ES-I3 (cell line): ENCODE results near the gene QRFP.
"Not testable (repeated sequence)": the region's sequence is repeated elsewhere in the genome, so short reads cannot be mapped to it uniquely, and the experiment has no call there.

ENCODE experiments used
- H3K36me3 ChIP-seq: 2 replicates; pipeline ENCODE4 v1.6.1; 2013; ENCODE audit warnings: mild to moderate bottlenecking, low read length, control low read depth, moderate library complexity; ENCODE audit not compliant: insufficient read depth
- H3K4me1 ChIP-seq: 2 replicates; pipeline ENCODE4 v1.6.1; 2013; ENCODE audit warnings: mild to moderate bottlenecking, control low read depth, low read length; ENCODE audit not compliant: insufficient read depth
- H3K9ac ChIP-seq: 2 replicates; pipeline ENCODE4 v1.6.1; 2013; ENCODE audit warnings: low read depth, mild to moderate bottlenecking, low read length, moderate library complexity
- H3K9me3 ChIP-seq: 2 replicates; pipeline ENCODE4 v1.6.1; 2013; ENCODE audit warnings: mild to moderate bottlenecking, low read length, moderate library complexity; ENCODE audit not compliant: control insufficient read depth, insufficient read depth

QRFP gene

DNA sequence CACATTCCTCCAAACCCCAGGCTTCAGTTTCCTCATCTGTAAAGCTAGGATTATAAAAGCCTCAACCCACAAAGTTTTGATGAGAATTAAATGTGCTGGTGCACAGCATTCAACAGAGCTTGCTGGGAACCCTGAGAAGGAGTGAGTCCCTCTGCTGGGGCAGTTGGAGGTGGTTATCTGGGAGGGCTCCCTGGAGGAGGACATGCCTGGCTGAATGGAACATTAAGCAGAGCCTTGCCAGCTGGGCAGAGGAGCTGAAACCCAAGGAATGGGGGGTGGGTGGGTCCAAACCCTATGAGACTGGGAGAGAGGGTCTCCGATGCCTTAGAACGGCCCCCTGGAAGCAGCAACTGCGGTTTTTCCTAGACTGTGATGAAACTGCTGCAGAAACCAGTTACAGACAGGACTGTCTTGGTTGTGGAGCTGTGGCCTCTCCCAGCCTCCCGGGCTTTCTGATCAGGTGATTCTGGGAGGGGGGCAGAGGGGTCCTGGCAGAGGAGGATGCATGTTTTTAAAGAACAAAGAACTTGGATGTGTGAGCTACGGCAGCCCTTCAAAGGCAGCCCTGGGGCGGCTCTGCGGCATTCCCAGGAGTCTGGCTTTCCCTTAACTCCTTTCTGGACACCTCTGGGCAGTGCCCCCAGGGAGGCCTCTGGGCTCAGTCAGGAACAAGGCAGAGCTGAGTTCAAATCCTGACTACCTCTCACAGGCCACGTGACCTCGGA, 21.7 kb upstream of the QRFP start:
- H3K4me1 ChIP-seq: peaks cover 6% of the 10 kb centered on the region; the same call in 1 of the 2 replicates
- H3K36me3 ChIP-seq: no peaks in the 10 kb centered on the region
- H3K9me3 ChIP-seq: no peaks in the 10 kb centered on the region
- H3K9ac ChIP-seq: no peak overlapping the region

DNA sequence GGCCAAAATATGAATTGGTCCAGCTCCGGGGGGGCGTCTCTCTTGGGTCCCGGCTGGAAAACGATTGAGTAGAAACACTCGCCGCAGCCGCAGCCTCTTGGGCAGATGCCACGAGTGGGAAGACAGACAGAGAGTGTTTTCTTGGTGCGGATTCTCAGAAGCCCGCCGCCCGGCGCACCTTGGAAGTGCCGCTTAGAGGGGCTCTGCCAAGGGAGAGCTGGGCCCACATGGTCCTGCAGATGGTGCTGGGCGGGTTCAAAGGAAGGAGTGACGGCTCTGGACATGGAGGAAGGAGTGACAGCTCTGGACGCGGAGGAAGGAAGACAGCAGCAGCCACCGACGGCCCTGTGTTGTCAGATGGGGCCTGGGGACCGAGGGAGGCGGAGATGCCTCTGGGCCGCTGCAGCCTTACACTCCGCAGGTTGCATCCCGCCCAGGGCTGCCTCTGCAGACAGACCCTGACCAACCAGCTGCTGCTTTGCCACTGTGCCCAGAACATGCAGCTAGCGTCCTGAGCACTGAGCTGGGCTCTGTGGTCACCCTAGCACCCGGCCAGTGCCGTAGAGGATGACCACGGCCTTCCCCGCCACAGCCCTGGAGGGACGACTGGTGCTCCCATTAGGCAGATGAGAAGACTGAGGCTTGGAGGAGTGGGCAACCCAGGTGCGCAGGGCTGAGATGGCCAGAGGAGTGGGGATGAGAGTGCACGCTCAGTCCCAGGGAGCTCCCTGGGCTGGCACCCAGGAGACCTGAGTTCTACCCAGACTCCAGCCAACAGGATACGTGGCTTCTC, 20.8 kb upstream of the QRFP start:
- H3K36me3 ChIP-seq: no peaks in the 10 kb centered on the region
- no peak overlapping the region for H3K9ac ChIP-seq
- H3K9me3 ChIP-seq: no peaks in the 10 kb centered on the region
- peaks cover 3% of the 10 kb centered on the region; the same call in 1 of the 2 replicates for H3K4me1 ChIP-seq

DNA sequence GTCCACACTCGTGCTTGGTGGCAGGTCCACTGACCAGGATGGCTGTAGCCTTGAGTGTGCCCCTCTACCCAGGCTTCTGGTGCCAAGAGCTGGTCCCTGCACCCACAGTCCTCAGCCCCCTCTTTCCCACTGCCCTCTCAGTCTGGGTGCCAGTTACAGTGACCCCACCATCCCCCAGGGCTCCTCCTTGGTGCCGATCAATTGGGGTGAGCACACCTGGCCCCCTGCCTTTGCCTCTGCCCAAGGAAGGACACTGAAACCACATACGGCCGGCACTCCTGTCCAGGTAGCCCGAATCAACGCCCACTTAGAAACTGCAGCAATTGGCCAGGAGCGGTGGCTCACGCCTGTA, 18.5 kb upstream of the QRFP start:
- no peaks in the 10 kb centered on the region for H3K36me3 ChIP-seq

DNA sequence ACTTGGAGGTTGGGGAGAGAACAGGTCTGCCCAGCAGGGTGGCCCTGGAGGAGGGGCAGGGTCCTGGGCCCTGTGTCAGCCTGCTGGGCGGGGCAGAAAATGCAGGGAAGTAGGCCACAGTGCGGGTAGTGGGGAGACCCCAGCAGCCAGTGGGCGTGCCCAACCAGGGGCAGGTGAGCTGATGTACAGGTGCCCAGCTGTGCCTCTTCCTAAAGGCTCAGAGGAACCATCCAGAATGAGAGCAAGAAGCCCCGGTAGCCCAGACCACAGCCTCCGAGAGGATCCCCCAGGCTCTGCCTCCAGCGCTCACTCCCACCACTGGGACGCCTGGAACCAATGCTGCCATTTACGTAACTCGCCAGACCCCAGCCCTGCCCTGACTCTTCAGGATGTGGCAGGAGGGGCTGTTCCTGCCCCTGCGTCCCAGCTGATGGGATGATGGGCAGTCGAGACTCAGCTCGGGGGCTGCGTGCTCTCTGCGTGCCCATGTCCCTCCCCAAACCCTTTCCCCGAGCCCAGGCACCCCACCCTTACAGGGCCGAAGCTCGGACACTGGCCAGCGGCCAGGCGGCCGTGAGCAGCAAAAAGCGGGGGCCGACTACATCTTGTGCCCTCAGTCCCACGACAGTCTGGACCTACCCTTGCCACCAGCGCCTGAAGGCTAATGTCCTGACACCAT, 17.9 kb upstream of the QRFP start:
- H3K36me3 ChIP-seq: no peaks in the 10 kb centered on the region
- H3K9ac ChIP-seq: no peak overlapping the region
- H3K9me3 ChIP-seq: no peaks in the 10 kb centered on the region

More for the DNA sequence above, 18.5 kb upstream of the QRFP start:
- H3K9me3 ChIP-seq: no peaks in the 10 kb centered on the region
- peaks cover 3% of the 10 kb centered on the region; the same call in 1 of the 2 replicates for H3K4me1 ChIP-seq
- no peak overlapping the region for H3K9ac ChIP-seq

DNA sequence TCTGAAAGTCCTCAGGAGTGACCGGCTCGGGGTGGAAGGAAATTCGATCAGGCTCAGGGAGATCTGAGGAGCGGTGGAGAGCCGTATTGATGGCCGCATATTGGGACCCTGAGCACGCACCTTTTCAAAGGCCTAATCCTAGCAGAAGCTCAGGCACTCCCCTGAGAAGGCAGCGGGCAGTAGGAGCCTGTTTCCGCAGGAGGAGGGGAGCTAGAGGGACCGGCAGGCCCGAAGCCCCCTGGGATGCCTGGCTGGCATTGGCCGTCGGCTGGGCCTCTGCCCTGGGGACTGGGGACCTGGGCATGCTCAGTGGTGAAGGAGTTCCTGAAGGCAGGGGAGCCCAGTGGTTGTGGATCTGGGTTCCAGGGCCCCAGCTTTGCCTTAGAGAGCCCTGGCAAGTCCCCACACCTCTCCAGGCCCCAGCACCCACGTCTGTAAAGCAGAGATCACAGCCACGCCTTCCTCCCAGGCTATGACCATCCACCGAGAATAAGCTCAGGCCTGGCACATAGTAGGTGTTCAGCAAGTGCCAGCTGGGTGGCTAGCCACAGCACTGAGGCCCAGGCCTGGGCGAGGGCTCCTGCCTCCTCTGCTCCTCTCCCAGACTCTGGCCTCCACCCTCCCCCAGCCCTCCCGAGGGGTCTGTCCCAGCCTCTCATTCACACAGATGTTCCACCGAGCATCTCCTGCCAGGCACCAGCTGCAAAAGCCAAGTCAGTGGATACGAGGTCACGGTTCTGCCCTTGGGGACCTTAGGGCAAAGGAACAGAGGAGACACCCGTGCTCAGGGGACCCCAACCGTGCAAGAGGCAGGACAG, 17.2 kb upstream of the QRFP start:
- Histone ChIP-seq H3K9me3 (no peaks in the 10 kb centered on the region), H3K9ac (no peak overlapping the region), H3K36me3 (no peaks in the 10 kb centered on the region), H3K4me1 (peaks cover 3% of the 10 kb centered on the region; the same call in 1 of the 2 replicates)

More for the DNA sequence above, 17.9 kb upstream of the QRFP start:
- H3K4me1 ChIP-seq: peaks cover 3% of the 10 kb centered on the region; the same call in 1 of the 2 replicates

DNA sequence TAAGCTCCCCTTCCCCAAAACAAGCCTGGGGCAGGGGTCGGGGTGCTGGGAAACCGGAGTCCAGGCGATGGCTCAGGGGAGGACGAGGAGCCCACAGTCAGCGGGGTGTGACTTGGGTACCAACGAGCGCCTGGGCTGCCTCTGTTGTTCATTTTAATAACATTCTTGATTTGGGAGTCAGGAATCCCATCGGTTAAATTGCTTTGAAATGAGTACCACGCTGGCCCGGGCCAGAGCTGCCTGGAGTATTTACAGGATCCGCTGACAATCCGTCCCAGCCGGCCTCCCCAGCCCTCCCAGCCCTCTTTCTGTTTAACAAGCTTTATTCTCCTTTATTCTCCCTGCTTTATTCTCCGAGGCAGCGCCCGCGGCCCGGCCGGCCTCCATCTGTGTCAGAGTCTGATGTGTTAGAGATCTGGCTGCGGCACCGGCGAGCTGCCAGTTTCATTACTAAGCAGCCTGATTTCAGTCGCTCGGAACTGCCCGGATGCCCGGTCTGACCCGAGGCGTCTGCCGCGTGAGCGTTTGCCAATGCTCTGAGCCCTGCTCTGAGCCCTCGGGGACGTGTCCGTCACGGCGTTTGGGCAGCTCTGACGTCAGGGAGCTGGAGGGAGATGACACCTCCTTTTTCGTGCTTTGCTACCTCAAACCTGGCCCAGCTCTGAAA, 16.5 kb upstream of the QRFP start:
- Histone ChIP-seq H3K4me1 (peaks cover 3% of the 10 kb centered on the region; the same call in 1 of the 2 replicates), H3K9me3 (no peaks in the 10 kb centered on the region), H3K9ac (no peak overlapping the region), H3K36me3 (no peaks in the 10 kb centered on the region)

DNA sequence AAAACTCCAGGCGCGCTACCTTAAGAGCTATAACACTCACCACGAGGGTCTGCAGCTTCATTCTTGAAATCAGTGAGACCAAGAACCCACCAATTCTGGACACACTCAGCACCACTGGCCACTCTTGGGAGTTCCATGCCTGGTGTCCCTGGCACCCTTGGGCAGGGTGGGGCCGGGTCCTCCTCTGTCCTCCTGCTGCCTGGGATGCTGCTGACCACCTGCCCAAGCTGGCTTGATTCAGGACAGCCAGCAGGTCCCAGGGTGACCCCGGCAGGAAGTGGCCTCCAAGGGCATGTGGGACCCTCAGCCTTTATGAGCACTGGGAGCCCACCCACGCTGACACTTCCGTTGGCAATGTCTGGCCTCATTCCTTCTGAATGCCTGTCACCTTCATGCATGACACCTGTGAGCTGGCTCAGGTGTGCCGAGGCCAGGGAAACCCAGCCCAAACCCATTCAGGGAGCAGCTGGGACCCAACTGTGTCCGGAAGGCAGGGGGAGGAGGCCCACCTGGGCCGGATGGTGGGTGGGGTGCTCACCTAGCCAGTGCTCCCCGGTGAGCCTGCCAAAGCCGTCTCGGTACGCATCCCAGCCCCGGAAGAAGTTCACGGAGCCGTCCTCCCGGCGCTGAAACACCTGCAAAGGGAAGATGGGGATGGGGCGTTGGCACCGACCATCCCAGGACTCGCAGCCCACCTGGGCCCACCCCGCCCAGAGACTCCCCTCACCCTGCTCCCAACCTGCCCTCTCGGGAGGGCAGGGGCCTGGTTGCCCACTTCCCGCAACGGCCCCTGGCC, 14.8 kb upstream of the QRFP start:
- no peaks in the 10 kb centered on the region for H3K9me3 ChIP-seq
- no peak overlapping the region for H3K9ac ChIP-seq
- peaks cover 3% of the 10 kb centered on the region; the same call in 1 of the 2 replicates for H3K4me1 ChIP-seq
- H3K36me3 ChIP-seq: no peaks in the 10 kb centered on the region

DNA sequence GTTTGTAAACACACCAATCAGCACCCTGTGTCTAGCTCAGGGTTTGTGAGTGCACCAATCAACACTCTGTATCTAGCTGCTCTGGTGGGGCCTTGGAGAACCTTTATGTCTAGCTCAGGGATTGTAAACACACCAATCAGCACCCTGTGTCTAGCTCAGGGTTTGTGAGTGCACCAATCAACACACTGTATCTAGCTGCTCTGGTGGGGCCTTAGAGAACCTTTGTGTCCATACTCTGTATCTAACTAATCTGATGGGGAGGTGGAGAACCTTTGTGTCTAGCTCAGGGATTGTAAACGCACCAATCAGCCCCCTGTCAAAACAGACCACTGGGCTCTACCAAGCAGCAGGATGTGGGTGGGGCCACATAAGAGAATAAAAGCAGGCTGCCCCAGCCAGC, 14.1 kb upstream of the QRFP start:
- not testable (repeated sequence) for H3K9me3 ChIP-seq, H3K36me3 ChIP-seq, H3K9ac ChIP-seq, H3K4me1 ChIP-seq

DNA sequence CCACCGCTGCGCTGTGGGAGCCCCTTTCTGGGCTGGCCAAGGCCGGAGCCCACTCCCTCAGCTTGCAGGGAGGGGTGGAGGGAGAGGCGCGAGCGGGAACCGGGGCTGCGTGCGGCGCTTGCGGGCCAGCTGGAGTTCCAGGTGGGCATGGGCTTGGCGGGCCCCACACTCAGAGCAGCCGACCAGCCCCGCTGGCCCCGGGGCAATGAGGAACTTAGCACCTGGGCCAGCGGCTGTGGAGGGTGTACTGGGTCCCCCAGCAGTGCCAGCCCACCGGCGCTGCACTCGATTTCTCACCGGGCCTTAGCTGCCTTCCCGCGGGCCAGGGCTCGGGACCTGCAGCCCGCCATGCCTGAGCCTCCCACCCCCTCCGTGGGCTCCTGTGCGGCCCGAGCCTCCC, 13.4 kb upstream of the QRFP start:
- not testable (repeated sequence) for H3K9me3 ChIP-seq, H3K9ac ChIP-seq, H3K36me3 ChIP-seq, H3K4me1 ChIP-seq

DNA sequence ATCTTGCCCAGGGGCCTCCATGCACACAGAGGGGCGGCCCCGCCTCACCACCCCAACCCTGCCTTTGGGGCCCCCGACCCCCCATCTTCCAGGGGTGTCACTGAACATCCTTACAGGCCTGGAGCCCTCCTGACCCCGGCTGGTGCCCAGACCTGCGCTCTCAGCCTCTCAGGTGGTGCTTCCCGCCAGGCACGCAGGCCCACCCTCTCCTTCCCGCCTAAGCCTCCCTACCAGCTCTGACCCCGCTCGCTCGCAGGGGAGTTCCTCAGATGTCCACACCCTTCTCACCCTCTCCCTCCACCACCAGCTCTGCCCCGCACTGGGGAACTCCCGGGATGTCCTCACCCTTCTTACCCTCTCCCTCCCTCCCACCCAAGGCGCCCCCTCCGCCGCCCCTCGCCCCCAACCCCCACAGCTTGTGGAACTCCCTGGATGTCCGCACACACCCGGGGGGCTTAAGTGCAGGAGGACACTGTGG, 12.3 kb upstream of the QRFP start:
- Histone ChIP-seq H3K9ac (no peak overlapping the region), H3K36me3 (no peaks in the 10 kb centered on the region), H3K9me3 (no peaks in the 10 kb centered on the region), H3K4me1 (peaks cover 3% of the 10 kb centered on the region; the same call in 1 of the 2 replicates)

DNA sequence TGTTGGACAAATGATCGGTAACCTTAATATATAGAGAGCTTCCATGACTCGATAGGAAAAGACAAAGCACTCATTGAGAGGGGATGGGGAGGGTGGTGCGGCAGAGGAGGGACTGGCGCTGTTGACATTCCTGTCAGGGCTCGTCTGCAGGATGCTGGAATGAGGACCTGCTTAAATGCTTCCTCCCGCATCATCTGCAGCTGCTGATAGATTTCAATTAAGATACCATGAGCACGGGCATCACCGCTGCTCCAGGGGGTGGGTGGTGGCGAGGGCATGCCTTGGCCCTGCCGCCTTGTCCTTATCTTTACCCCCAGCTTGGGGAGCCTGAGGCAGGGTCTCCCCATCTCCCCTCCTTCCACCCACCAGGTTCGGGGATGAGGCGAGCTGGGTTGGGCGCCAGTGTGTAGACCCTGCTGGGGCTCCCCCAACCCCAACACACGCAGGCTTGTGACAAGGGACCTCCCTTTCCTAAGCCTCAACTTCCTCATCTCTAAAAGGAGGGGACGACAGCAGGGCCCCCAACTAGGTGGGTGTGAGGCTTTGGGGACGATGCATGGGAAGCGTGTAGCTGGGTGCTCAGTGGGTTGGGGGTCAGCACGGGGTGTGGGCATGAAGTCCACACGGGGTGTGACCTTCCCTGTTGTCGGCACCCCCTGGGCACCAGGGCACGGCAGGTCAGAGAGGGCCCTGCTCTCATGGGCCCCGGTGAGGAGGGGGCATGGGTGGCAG, 11.7 kb upstream of the QRFP start:
- H3K9ac ChIP-seq: no peak overlapping the region
- no peaks in the 10 kb centered on the region for H3K4me1 ChIP-seq
- no peaks in the 10 kb centered on the region for H3K36me3 ChIP-seq

DNA sequence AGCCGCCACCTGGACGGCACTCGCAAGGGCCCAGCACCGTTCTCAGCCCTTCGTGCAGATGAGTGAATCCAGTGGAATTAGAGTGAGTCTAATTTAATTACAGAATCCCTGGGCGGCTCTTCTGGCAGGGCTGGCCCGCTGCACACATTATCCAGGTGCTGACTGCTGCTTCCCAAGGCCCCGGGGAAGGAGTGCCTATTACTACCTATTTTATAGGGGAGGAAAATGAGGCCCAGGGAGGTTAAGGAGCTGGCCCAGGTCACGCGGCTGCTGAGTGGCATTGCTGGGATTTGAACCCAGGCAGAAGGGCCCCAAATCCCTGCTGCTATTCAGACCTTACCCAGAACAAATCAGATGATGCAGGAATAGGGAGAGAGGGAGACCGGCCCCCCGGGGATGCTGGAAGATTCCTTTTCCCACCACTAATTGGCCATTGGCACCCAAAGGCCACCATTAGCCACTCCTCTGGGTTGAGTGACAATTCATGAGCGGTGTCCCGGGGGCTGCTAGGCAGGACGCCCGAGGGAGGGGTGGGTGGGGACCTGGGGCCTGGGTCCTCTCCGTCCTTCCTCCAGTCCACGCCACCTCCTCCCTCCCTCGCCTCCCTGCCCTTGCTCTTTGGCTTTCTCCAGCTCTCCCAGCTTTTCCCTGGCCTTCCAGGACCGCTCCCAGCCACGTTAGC, 10.3 kb upstream of the QRFP start:
- Histone ChIP-seq H3K36me3 (no peaks in the 10 kb centered on the region), H3K9me3 (no peaks in the 10 kb centered on the region), H3K9ac (no peak overlapping the region), H3K4me1 (no peaks in the 10 kb centered on the region)

More for the DNA sequence above, 11.7 kb upstream of the QRFP start:
- H3K9me3 ChIP-seq: no peaks in the 10 kb centered on the region
